GM23338 (cell line): Measurements from ENCODE around the gene GAL3ST2. TPM values are rescaled to one million over a fixed set of nuclear protein-coding genes. Genes with fewer than 3 reads are reported as not detected.

Experiments used
- ATAC-seq: fragments of 200-7000 bp; cut with Tn5 transposase; 3 replicates; pipeline ENCODE4 v1.9.1; 2020
- DNase-seq: peaks from one replicate; pipeline ENCODE4 v3.0.0-alpha.2; 2015; ENCODE audit warnings: low spot score
- H2AFZ ChIP-seq: fragments of 200-600 bp; sonication (generic); 2 replicates; pipeline ENCODE4 v1.8.0; 2016; ENCODE audit warnings: antibody characterized with exemption, mild to moderate bottlenecking, moderate library complexity
- H3F3A ChIP-seq: fragments of 200-600 bp; sonication (generic); replicated peaks from 2 replicates; pipeline ENCODE4 v1.8.0; 2017; ENCODE audit warnings: antibody characterized with exemption, mixed run types, low read depth
- H3K27ac ChIP-seq: fragments of 200-600 bp; sonication (generic); 2 replicates; pipeline ENCODE4 v1.6.1; 2016; ENCODE audit warnings: low read depth
- H3K27me3 ChIP-seq: fragments of 200-600 bp; sonication (generic); 2 replicates; pipeline ENCODE4 v1.8.0; 2016; ENCODE audit warnings: mild to moderate bottlenecking, mixed run types, moderate library complexity; ENCODE audit not compliant: insufficient read depth
- H3K36me3 ChIP-seq: fragments of 200-600 bp; sonication (generic); 2 replicates; pipeline ENCODE4 v1.8.0; 2016; ENCODE audit warnings: mild to moderate bottlenecking; ENCODE audit not compliant: insufficient read depth
- H3K4me1 ChIP-seq: fragments of 200-600 bp; sonication (generic); 2 replicates; pipeline ENCODE4 v1.8.0; 2016; ENCODE audit warnings: mild to moderate bottlenecking, moderate library complexity; ENCODE audit not compliant: insufficient read depth
- H3K4me2 ChIP-seq: fragments of 200-600 bp; sonication (generic); 2 replicates; pipeline ENCODE4 v1.7.1; 2017; ENCODE audit warnings: mixed run types
- H3K4me3 ChIP-seq: fragments of 200-600 bp; sonication (generic); 2 replicates; pipeline ENCODE4 v1.6.1; 2016; ENCODE audit warnings: mixed run types
- H3K79me2 ChIP-seq: fragments of 200-600 bp; sonication (generic); replicated peaks from 2 replicates; pipeline ENCODE4 v1.8.0; 2017; ENCODE audit warnings: mild to moderate bottlenecking; ENCODE audit not compliant: insufficient read depth
- H3K9me2 ChIP-seq: fragments of 200-600 bp; sonication (generic); 2 replicates; pipeline ENCODE4 v1.8.0; 2017; ENCODE audit not compliant: insufficient read depth
- H4K20me1 ChIP-seq: fragments of 200-600 bp; sonication (generic); replicated peaks from 2 replicates; pipeline ENCODE4 v1.8.0; 2017; ENCODE audit warnings: mild to moderate bottlenecking; ENCODE audit not compliant: insufficient read depth
- H3K27ac Mint-ChIP-seq: 2 replicates; pipeline ENCODE4 v1.8.0; 2020; ENCODE audit warnings: inconsistent platforms, mild to moderate bottlenecking, moderate library complexity, mixed read lengths
- H3K27me3 Mint-ChIP-seq: 3 replicates; pipeline ENCODE4 v1.8.0; 2022; ENCODE audit warnings: low read depth, mild to moderate bottlenecking, moderate library complexity, mixed read lengths, inconsistent platforms; ENCODE audit not compliant: insufficient read depth, poor library complexity
- H3K36me3 Mint-ChIP-seq: 3 replicates; pipeline ENCODE4 v1.8.0; 2021; ENCODE audit warnings: low read depth, mild to moderate bottlenecking, inconsistent platforms, moderate library complexity, mixed read lengths
- H3K4me1 Mint-ChIP-seq: 3 replicates; pipeline ENCODE4 v1.8.0; 2020; ENCODE audit warnings: mild to moderate bottlenecking, inconsistent platforms, mixed read lengths
- H3K4me3 Mint-ChIP-seq: 3 replicates; pipeline ENCODE4 v1.8.0; 2021; ENCODE audit warnings: moderate library complexity, mild to moderate bottlenecking, inconsistent platforms, mixed read lengths
- H3K9me3 Mint-ChIP-seq: 3 replicates; pipeline ENCODE4 v1.8.0; 2020; ENCODE audit warnings: moderate library complexity, mild to moderate bottlenecking, inconsistent platforms, mixed read lengths
- CREB1 ChIP-seq: fragments of 250-450 bp; sonication (Bioruptor Pico); IDR thresholded peaks from 2 replicates; pipeline ENCODE4 v1.5.0; 2020; ENCODE audit warnings: low read depth, mild to moderate bottlenecking, moderate library complexity
- EZH2 ChIP-seq: fragments of 200-600 bp; sonication (generic); IDR thresholded peaks from one replicate; pipeline ENCODE4 v1.8.0; 2017; ENCODE audit warnings: antibody characterized with exemption, mild to moderate bottlenecking, low read depth; ENCODE audit not compliant: unreplicated experiment
- POLR2AphosphoS5 ChIP-seq: IDR thresholded peaks from 2 replicates; pipeline ENCODE4 v1.6.1; 2016; ENCODE audit warnings: antibody characterized with exemption, low read depth
- REST ChIP-seq: IDR thresholded peaks from one replicate; pipeline ENCODE4 v1.6.1; 2018; ENCODE audit warnings: antibody characterized with exemption; ENCODE audit not compliant: unreplicated experiment
- STAT1 ChIP-seq: IDR thresholded peaks from one replicate; pipeline ENCODE4 v1.6.1; 2016; ENCODE audit warnings: antibody characterized with exemption; ENCODE audit not compliant: unreplicated experiment
- ZNF114 ChIP-seq: fragments of 250-450 bp; sonication (Bioruptor Pico); IDR thresholded peaks from 2 replicates; pipeline ENCODE4 v1.5.0; 2020; ENCODE audit warnings: mild to moderate bottlenecking, moderate library complexity
- ZNF331 ChIP-seq: fragments of 250-450 bp; sonication (Bioruptor Pico); IDR thresholded peaks from 2 replicates; pipeline ENCODE4 v1.5.0; 2020; ENCODE audit warnings: low read depth, mild to moderate bottlenecking, moderate library complexity
- ZNF462 ChIP-seq: fragments of 250-450 bp; sonication (Bioruptor Pico); IDR thresholded peaks from 2 replicates; pipeline ENCODE4 v1.5.0; 2020; ENCODE audit warnings: mild to moderate bottlenecking, moderate library complexity
- polyA plus RNA-seq: library from polyadenylated mRNA; unstranded; fragments of >200 nt; fragmentation: Nextera tagmentation; extraction: Ambion mirVana; gene quantifications from 2 replicates; pipeline ENCODE4 v1.2.1, GENCODE V29; 2016
- total RNA-seq: library from RNA; depleted of rRNA; stranded (reverse); fragments of >200 nt; shearing (Covaris generic); gene quantifications from 2 replicates; pipeline ENCODE4 v1.2.3, GENCODE V29; 2014
- TF ChIP-seq, protein P1 (sequence below): IDR thresholded peaks from 2 replicates; pipeline ENCODE4 v1.6.1; 2016; ENCODE audit warnings: antibody characterized with exemption
- TF ChIP-seq, protein P2 (sequence below), 2 experiments: fragments of 200-600 bp in 1 of 2; sonication (generic) in 1 of 2; conservative IDR thresholded peaks; 2 replicates each; pipeline versions ENCODE4 v1.5.1 to v1.6.1; 2016 to 2017; ENCODE audit warnings: antibody characterized with exemption in 2 of 2, low read depth in 2 of 2, mild to moderate bottlenecking in 2 of 2, moderate library complexity in 1 of 2

Gene GAL3ST2
- total and polyA plus RNA-seq, 2 experiments from 2014 or later = 0.19 to 0.24 TPM

GRCh38 chr2:241770185-241770935 is 6.3 kb upstream of the GAL3ST2 start (continued):
- no peak for TF ChIP-seq EZH2
- TF ChIP-seq, protein P1, sequence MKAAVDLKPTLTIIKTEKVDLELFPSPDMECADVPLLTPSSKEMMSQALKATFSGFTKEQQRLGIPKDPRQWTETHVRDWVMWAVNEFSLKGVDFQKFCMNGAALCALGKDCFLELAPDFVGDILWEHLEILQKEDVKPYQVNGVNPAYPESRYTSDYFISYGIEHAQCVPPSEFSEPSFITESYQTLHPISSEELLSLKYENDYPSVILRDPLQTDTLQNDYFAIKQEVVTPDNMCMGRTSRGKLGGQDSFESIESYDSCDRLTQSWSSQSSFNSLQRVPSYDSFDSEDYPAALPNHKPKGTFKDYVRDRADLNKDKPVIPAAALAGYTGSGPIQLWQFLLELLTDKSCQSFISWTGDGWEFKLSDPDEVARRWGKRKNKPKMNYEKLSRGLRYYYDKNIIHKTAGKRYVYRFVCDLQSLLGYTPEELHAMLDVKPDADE = no peak

DNA sequence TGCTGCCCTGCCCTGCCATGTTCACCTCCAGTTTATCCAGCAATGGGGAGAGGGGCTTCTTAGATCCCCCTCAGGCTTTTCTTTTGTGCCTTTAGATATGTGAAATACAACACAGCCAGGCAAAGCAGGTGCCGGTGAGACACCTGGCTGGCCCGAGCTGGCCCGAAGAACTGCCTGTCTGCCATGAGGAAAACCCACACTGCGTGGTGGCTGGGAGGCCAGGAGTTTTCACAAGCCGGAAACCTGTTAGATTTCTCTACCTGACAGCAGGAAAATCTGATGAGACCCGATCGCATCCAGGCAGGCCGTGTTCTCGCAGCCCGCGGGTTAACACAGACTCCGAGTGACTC is 5.7 kb upstream of the GAL3ST2 start:
- peaks cover 11% of the 10 kb centered on the region for H3K4me1 Mint-ChIP-seq
- H3K9me3 Mint-ChIP-seq = no peaks in the 10 kb centered on the region; the same call in 2 of the 3 replicates
- Histone ChIP-seq H3K9me2 (no peaks in the 10 kb centered on the region), H3K4me2 (no peak overlapping the region), H3K4me3 (no peak overlapping the region), H3K36me3 (no peaks in the 10 kb centered on the region), H4K20me1 (no peaks in the 10 kb centered on the region), H3K27me3 (no peaks in the 10 kb centered on the region), H2AFZ (no peak overlapping the region), H3K4me1 (no peaks in the 10 kb centered on the region), H3K79me2 (no peaks in the 10 kb centered on the region), H3K27ac (no peak overlapping the region; the same call in 1 of the 2 replicates), H3F3A (no peaks in the 10 kb centered on the region)
- ATAC-seq (no peak), DNase-seq (no peak)
- no peak overlapping the region for H3K27ac Mint-ChIP-seq
- H3K4me3 Mint-ChIP-seq = no peak overlapping the region
- H3K36me3 Mint-ChIP-seq = no peaks in the 10 kb centered on the region
- peaks cover 6% of the 10 kb centered on the region for H3K27me3 Mint-ChIP-seq
- TF ChIP-seq ZNF331 (CRISPR knock-in tag) = no peak
- TF ChIP-seq STAT1 = no peak
- TF ChIP-seq, protein P1 = no peak
- TF ChIP-seq, protein P2, sequence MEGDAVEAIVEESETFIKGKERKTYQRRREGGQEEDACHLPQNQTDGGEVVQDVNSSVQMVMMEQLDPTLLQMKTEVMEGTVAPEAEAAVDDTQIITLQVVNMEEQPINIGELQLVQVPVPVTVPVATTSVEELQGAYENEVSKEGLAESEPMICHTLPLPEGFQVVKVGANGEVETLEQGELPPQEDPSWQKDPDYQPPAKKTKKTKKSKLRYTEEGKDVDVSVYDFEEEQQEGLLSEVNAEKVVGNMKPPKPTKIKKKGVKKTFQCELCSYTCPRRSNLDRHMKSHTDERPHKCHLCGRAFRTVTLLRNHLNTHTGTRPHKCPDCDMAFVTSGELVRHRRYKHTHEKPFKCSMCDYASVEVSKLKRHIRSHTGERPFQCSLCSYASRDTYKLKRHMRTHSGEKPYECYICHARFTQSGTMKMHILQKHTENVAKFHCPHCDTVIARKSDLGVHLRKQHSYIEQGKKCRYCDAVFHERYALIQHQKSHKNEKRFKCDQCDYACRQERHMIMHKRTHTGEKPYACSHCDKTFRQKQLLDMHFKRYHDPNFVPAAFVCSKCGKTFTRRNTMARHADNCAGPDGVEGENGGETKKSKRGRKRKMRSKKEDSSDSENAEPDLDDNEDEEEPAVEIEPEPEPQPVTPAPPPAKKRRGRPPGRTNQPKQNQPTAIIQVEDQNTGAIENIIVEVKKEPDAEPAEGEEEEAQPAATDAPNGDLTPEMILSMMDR (conservative IDR thresholded peaks at IDR 0.05; ENCODE audit: low read depth in 2 of 2) = no peak
- TF ChIP-seq CREB1 = no peak
- TF ChIP-seq ZNF114 (CRISPR knock-in tag) = no peak
- TF ChIP-seq REST = no peak
- TF ChIP-seq POLR2AphosphoS5 = no peak
- TF ChIP-seq ZNF462 = no peak
